H1 (cell line): ENCODE measurements around the gene FKBP5. TPM values are rescaled to one million over a fixed set of nuclear protein-coding genes. Genes with fewer than 3 reads are reported as not detected.

Experiments used
- CTCF ChIA-PET: fragments of 300-600 bp; sonication (Branson Sonifier 250); formaldehyde crosslinking; loops from one replicate; lab custom pipeline; 2021; ENCODE audit not compliant: partially characterized antibody; lab: Charles Lee
- POLR2A ChIA-PET: fragments of 300-600 bp; sonication (Branson Sonifier 250); formaldehyde crosslinking; loops from one replicate; lab custom pipeline; 2021; ENCODE audit warnings: inconsistent platforms; ENCODE audit not compliant: partially characterized antibody; lab: Charles Lee
- DNase-seq, 2 experiments: peaks; one replicate each; pipeline versions ENCODE4 v3.0.0 to v3.0.0-alpha.2; 2010 to 2022; ENCODE audit warnings: low spot score in 2 of 2, low read depth in 1 of 2, mixed read lengths in 1 of 2
- FAIRE-seq: peaks from 2 replicates; lab custom pipeline; 2011; peaks lifted over from hg19 to GRCh38; lab: Jason Lieb, UNC
- H2AFZ ChIP-seq: 2 replicates; pipeline ENCODE4 v1.8.1; 2012; ENCODE audit warnings: low read length, inconsistent platforms
- H2AK5ac ChIP-seq: 2 replicates; pipeline ENCODE4 v1.6.1; 2013; ENCODE audit warnings: low read depth, low read length
- H2BK120ac ChIP-seq: replicated peaks from 2 replicates; pipeline ENCODE3; 2013; ENCODE audit warnings: low read depth, low read length, inconsistent platforms
- H2BK12ac ChIP-seq: 2 replicates; pipeline ENCODE4 v1.6.1; 2013; ENCODE audit warnings: low read depth, low read length
- H2BK15ac ChIP-seq: 2 replicates; pipeline ENCODE4 v1.6.1; 2013; ENCODE audit warnings: low read length
- H2BK20ac ChIP-seq: 2 replicates; pipeline ENCODE4 v1.6.1; 2013; ENCODE audit warnings: low read length
- H2BK5ac ChIP-seq: 2 replicates; pipeline ENCODE4 v1.6.1; 2013; ENCODE audit warnings: low read depth, low read length
- H3K14ac ChIP-seq: 2 replicates; pipeline ENCODE4 v1.6.1; 2013; ENCODE audit warnings: inconsistent platforms; ENCODE audit not compliant: insufficient read length
- H3K18ac ChIP-seq: 2 replicates; pipeline ENCODE4 v1.6.1; 2013; ENCODE audit warnings: low read length; ENCODE audit errors: extremely low read depth
- H3K23ac ChIP-seq: 2 replicates; pipeline ENCODE4 v1.6.1; 2013; ENCODE audit warnings: inconsistent platforms; ENCODE audit not compliant: insufficient read length
- H3K23me2 ChIP-seq: 2 replicates; pipeline ENCODE4 v1.6.1; 2013; ENCODE audit warnings: low read depth, low read length
- H3K27ac ChIP-seq: 2 replicates; pipeline ENCODE4 v1.6.1; 2011; ENCODE audit warnings: low read depth, low read length, inconsistent platforms
- H3K27me3 ChIP-seq, 4 experiments: replicated peaks in 1 of 4; 1 replicate in 1 of 4; 2 replicates in 3 of 4; pipeline versions ENCODE4 v1.6.1 to v1.8.1; 2011 to 2013; ENCODE audit warnings: low read length in 3 of 4, mild to moderate bottlenecking in 3 of 4, inconsistent platforms in 2 of 4, mixed read lengths in 2 of 4, moderate library complexity in 1 of 4; ENCODE audit not compliant: control insufficient read depth in 3 of 4, insufficient read depth in 3 of 4; ENCODE audit errors: extremely low read depth in 1 of 4
- H3K36me3 ChIP-seq, 4 experiments: 2 replicates each; pipeline versions ENCODE4 v1.6.1 to v1.8.1; 2011 to 2013; ENCODE audit warnings: mild to moderate bottlenecking in 4 of 4, low read length in 3 of 4, moderate library complexity in 2 of 4, control low read depth in 1 of 4, inconsistent platforms in 1 of 4; ENCODE audit not compliant: insufficient read depth in 4 of 4, control insufficient read depth in 2 of 4
- H3K4ac ChIP-seq: replicated peaks from 2 replicates; pipeline ENCODE3; 2013; ENCODE audit warnings: low read length, low read depth, mixed read lengths, inconsistent platforms; ENCODE audit not compliant: insufficient read length
- H3K4me1 ChIP-seq, 4 experiments: replicated peaks in 1 of 4; 1 replicate in 1 of 4; 2 replicates in 3 of 4; pipeline versions ENCODE4 v1.6.1 to v1.8.1; 2011 to 2013; ENCODE audit warnings: low read length in 3 of 4, inconsistent platforms in 2 of 4, mixed read lengths in 1 of 4; ENCODE audit not compliant: insufficient read depth in 4 of 4, control insufficient read depth in 3 of 4
- H3K4me2 ChIP-seq, 2 experiments: 2 replicates each; pipeline versions ENCODE4 v1.6.1 to v1.8.1; 2011 to 2013; ENCODE audit warnings: low read depth in 2 of 2, low read length in 2 of 2, control low read depth in 1 of 2, inconsistent platforms in 1 of 2, mild to moderate bottlenecking in 1 of 2; ENCODE audit not compliant: insufficient read depth in 1 of 2
- H3K4me3 ChIP-seq, 4 experiments: fragments of 200-600, 300-600 bp in 1 of 4; sonication (generic), shearing (Covaris generic), sonication (Bioruptor Twin) in 1 of 4; 2 replicates each; pipeline versions ENCODE4 v1.5.1 to v1.8.1; 2011 to 2016; ENCODE audit warnings: low read length in 4 of 4, low read depth in 3 of 4, control low read depth in 2 of 4, inconsistent platforms in 2 of 4, mild to moderate bottlenecking in 2 of 4, mixed read lengths in 1 of 4, moderate library complexity in 1 of 4; ENCODE audit not compliant: insufficient read depth in 2 of 4; ENCODE audit errors: extremely low read depth in 1 of 4
- H3K56ac ChIP-seq: replicated peaks from 2 replicates; pipeline ENCODE3; 2013; ENCODE audit warnings: low read depth, mild to moderate bottlenecking, mixed read lengths, low read length, inconsistent platforms; ENCODE audit not compliant: insufficient read length
- H3K79me1 ChIP-seq: 2 replicates; pipeline ENCODE4 v1.6.1; 2013; ENCODE audit warnings: low read depth, low read length, control low read depth
- H3K79me2 ChIP-seq, 2 experiments: 2 replicates each; pipeline versions ENCODE4 v1.6.1 to v1.8.1; 2012 to 2013; ENCODE audit warnings: low read length in 2 of 2, mild to moderate bottlenecking in 2 of 2, inconsistent platforms in 1 of 2; ENCODE audit not compliant: insufficient read depth in 2 of 2, control insufficient read depth in 1 of 2
- H3K9ac ChIP-seq, 4 experiments: replicated peaks in 1 of 4; 1 replicate in 1 of 4; 2 replicates in 3 of 4; pipeline versions ENCODE4 v1.6.1 to v1.8.1; 2011 to 2013; ENCODE audit warnings: low read depth in 3 of 4, low read length in 3 of 4, control low read depth in 2 of 4, mild to moderate bottlenecking in 2 of 4, moderate library complexity in 2 of 4, inconsistent platforms in 1 of 4; ENCODE audit errors: extremely low read depth in 1 of 4
- H3K9me3 ChIP-seq, 2 experiments: 2 replicates each; pipeline versions ENCODE4 v1.6.1 to v1.8.1; 2012 to 2013; ENCODE audit warnings: mild to moderate bottlenecking in 2 of 2, moderate library complexity in 2 of 2, control low read depth in 1 of 2, inconsistent platforms in 1 of 2, low read depth in 1 of 2, low read length in 1 of 2, mixed read lengths in 1 of 2; ENCODE audit not compliant: insufficient read depth in 2 of 2
- H4K20me1 ChIP-seq, 2 experiments: replicated peaks in 1 of 2; 2 replicates each; pipeline versions ENCODE3 to v1.8.1; 2011 to 2013; ENCODE audit warnings: inconsistent platforms in 2 of 2, low read length in 2 of 2, mild to moderate bottlenecking in 1 of 2; ENCODE audit not compliant: insufficient read depth in 2 of 2, control insufficient read depth in 1 of 2
- H4K5ac ChIP-seq: 2 replicates; pipeline ENCODE4 v1.6.1; 2013; ENCODE audit warnings: low read length, low read depth, mixed read lengths, inconsistent platforms; ENCODE audit not compliant: insufficient read length
- H4K8ac ChIP-seq: 2 replicates; pipeline ENCODE4 v1.8.0; 2013; ENCODE audit warnings: mild to moderate bottlenecking, moderate library complexity, low read length, inconsistent platforms; ENCODE audit not compliant: insufficient read depth; ENCODE audit errors: extremely low read depth
- H4K91ac ChIP-seq: replicated peaks from 2 replicates; pipeline ENCODE3; 2013; ENCODE audit warnings: low read length, mixed read lengths, inconsistent platforms; ENCODE audit not compliant: insufficient read length
- ASH2L ChIP-seq: fragments of 200-600, 300-600 bp; sonication (generic); IDR thresholded peaks from one replicate; pipeline ENCODE4 v1.7.1; 2017; ENCODE audit warnings: low read length
- EGR1 ChIP-seq: IDR thresholded peaks from 2 replicates; pipeline ENCODE4 v1.6.1; 2011; ENCODE audit warnings: low read depth, low read length, borderline replicate concordance
- EP300 ChIP-seq, 2 experiments: IDR thresholded peaks; 1 replicate in 1 of 2; 2 replicates in 1 of 2; pipeline ENCODE4 v1.6.1; 2011 to 2012; ENCODE audit warnings: low read depth in 2 of 2, low read length in 2 of 2, mild to moderate bottlenecking in 2 of 2, borderline replicate concordance in 1 of 2, inconsistent platforms in 1 of 2, moderate library complexity in 1 of 2
- FOSL1 ChIP-seq: IDR thresholded peaks from 2 replicates; pipeline ENCODE4 v1.6.1; 2011; ENCODE audit warnings: mild to moderate bottlenecking, low read depth, low read length, moderate library complexity; ENCODE audit not compliant: insufficient read depth
- HDAC2 ChIP-seq, 2 experiments: fragments of 300-600 bp in 1 of 2; sonication (generic) in 1 of 2; IDR thresholded peaks; 2 replicates each; pipeline ENCODE4 v1.6.1; 2011 to 2012; ENCODE audit warnings: low read depth in 2 of 2, low read length in 2 of 2, mild to moderate bottlenecking in 2 of 2, moderate library complexity in 2 of 2, borderline replicate concordance in 1 of 2, inconsistent platforms in 1 of 2
- JUN ChIP-seq: IDR thresholded peaks from 2 replicates; pipeline ENCODE4 v1.6.1; 2011; ENCODE audit warnings: low read depth, mild to moderate bottlenecking, improper control_type of control experiment, low read length
- NRF1 ChIP-seq: IDR thresholded peaks from 2 replicates; pipeline ENCODE4 v1.6.1; 2011; ENCODE audit warnings: mild to moderate bottlenecking, low read depth, low read length, improper control_type of control experiment
- POLR2A ChIP-seq, 2 experiments: IDR thresholded peaks; 1 replicate in 1 of 2; 2 replicates in 1 of 2; pipeline ENCODE4 v1.6.1; 2011; ENCODE audit warnings: low read depth in 2 of 2, low read length in 2 of 2, mild to moderate bottlenecking in 2 of 2; ENCODE audit errors: control extremely low read depth in 1 of 2
- SP4 ChIP-seq: IDR thresholded peaks from 2 replicates; pipeline ENCODE4 v1.6.1; 2012; ENCODE audit warnings: low read length, inconsistent platforms
- SUZ12 ChIP-seq: fragments of 200-600 bp; sonication (generic); IDR thresholded peaks from 2 replicates; pipeline ENCODE4 v1.6.1; 2012; ENCODE audit warnings: mild to moderate bottlenecking, inconsistent platforms, low read length, moderate library complexity, mixed read lengths
- TEAD4 ChIP-seq: IDR thresholded peaks from 2 replicates; pipeline ENCODE4 v1.6.1; 2012; ENCODE audit warnings: low read depth, low read length, inconsistent platforms, mixed read lengths
- WGBS, 2 experiments: shearing (Covaris generic) in 1 of 2; methylation state at CpG; one replicate each; pipeline versions ENCODE4 v1.1.6 to v1.1.7; 2013 to 2015; ENCODE audit warnings: low lambda C conversion rate in 2 of 2, mixed read lengths in 2 of 2, inconsistent platforms in 1 of 2, low coverage in 1 of 2, missing lambda C conversion rate in 1 of 2; ENCODE audit not compliant: insufficient replicate concordance in 2 of 2, insufficient coverage in 1 of 2, insufficient read length in 1 of 2; ENCODE audit errors: extremely low coverage in 1 of 2, missing lambda C conversion rate in 1 of 2; 5-methylcytosine and 5-hydroxymethylcytosine counted together
- polyA plus RNA-seq, 7 experiments: library from polyadenylated mRNA; depleted of rRNA in 3 of 7; stranded (reverse) in 5 of 7; unstranded in 2 of 7; fragments of >200 nt in 5 of 7; fragments of 200-250 nt in 2 of 7; gene quantifications; 1 replicate in 5 of 7; 2 replicates in 1 of 7; 4 replicates in 1 of 7; pipeline versions ENCODE4 v1.2.1 to v1.2.3, GENCODE V29; 2011 to 2013; ENCODE audit warnings: missing spikeins in 2 of 7, mixed read lengths in 2 of 7
- total RNA-seq: library from RNA; stranded (reverse); fragmentation: NEBNext Ultra II Directional; extraction: Animal tissue kit (Norgen Biotek cat#: 25700); gene quantifications from 2 replicates; pipeline ENCODE4 v1.2.1, GENCODE V29; 2021

FKBP5 gene
- total and polyA plus RNA-seq, 2 of the 8 experiments (the other 6 are each of a cell fraction or from before 2014, with no cell fraction given), result 14.3 to 40.4 TPM

- H3K9ac ChIP-seq, result peak overlapping the region; percentile 62 to 91 (median 76); a peak in 6 of 7 replicates
- no peak overlapping the region for H2BK5ac ChIP-seq
- H2AFZ ChIP-seq, result no peak overlapping the region
- no peak overlapping the region for H4K5ac ChIP-seq
- no peak overlapping the region; the same call in 1 of the 2 replicates for H2AK5ac ChIP-seq
- CTCF ChIA-PET, result interaction anchor here (0.6 to 2.1 kb wide), 6 partner anchors 24 to 119 kb away, joined by 4 to 6 read pairs (median 4); no protein-coding TSS in a partner anchor
- no peaks in the 10 kb centered on the region for H3K9me3 ChIP-seq
- peak in 1 of 2 experiments; percentile 78 for DNase-seq
- H3K4me2 ChIP-seq, result peak overlapping the region; percentile 90 to 95
- no peak overlapping the region for H3K23ac ChIP-seq
- H3K14ac ChIP-seq, result no peak overlapping the region
- H2BK15ac ChIP-seq, result no peak overlapping the region
- POLR2A ChIA-PET, result interaction anchor here (1.3 to 2.1 kb wide), 5 partner anchors 40 to 48 kb away, joined by 3 to 9 read pairs (median 5); no protein-coding TSS in a partner anchor
- no peak overlapping the region for H2BK20ac ChIP-seq
- no peak overlapping the region for H3K56ac ChIP-seq
- peaks cover 0 to 4% of the 10 kb centered on the region in 2 experiments for H4K20me1 ChIP-seq
- peak overlapping the region; percentile 43; the same call in 1 of the 2 replicates for H3K27ac ChIP-seq
- no peak overlapping the region for H3K4ac ChIP-seq
- peak overlapping the region; percentile 89 for H4K8ac ChIP-seq
- H3K23me2 ChIP-seq, result peaks cover 11% of the 10 kb centered on the region
- peak overlapping the region; percentile 54 to 85 (median 76) for H3K4me3 ChIP-seq
- no peak for FAIRE-seq
- no peaks in the 10 kb centered on the region for H3K36me3 ChIP-seq
- H2BK12ac ChIP-seq, result no peak overlapping the region
- H2BK120ac ChIP-seq, result no peak overlapping the region
- WGBS, 2 experiments, result 2% methylated on average over 84 of the region's 100 CpGs; no CpG with 5 or more reads in 1 of the 2 experiments
- H3K79me1 ChIP-seq, result no peaks in the 10 kb centered on the region
- H3K4me1 ChIP-seq, result peaks cover 0 to 6% (median 3%) of the 10 kb centered on the region in 4 experiments; a peak in 4 of 7 replicates
- H3K79me2 ChIP-seq, result peaks cover 0 to 38% of the 10 kb centered on the region in 2 experiments; a peak in 2 of 4 replicates
- no peak overlapping the region; the same call in 1 of the 2 replicates for H3K18ac ChIP-seq
- H3K27me3 ChIP-seq, result no peaks in the 10 kb centered on the region
- no peak overlapping the region for H4K91ac ChIP-seq
- TF ChIP-seq JUN, result no peak
- no peak for TF ChIP-seq POLR2A (IDR thresholded peaks at IDR 0.05; ENCODE audit: control extremely low read depth in 1 of 2, low read depth in 2 of 2, low read length in 2 of 2)
- TF ChIP-seq EGR1, result peak; percentile 35; the same call in 1 of the 2 replicates
- TF ChIP-seq HDAC2 (IDR thresholded peaks at IDR 0.05; ENCODE audit: borderline replicate concordance in 1 of 2, low read depth in 2 of 2, low read length in 2 of 2), result no peak; a peak in 2 of 4 replicates
- TF ChIP-seq ASH2L, result peak; percentile 65
- no peak for TF ChIP-seq EP300 (IDR thresholded peaks at IDR 0.05; ENCODE audit: borderline replicate concordance in 1 of 2, low read depth in 2 of 2, low read length in 2 of 2)
- TF ChIP-seq SP4, result no peak
- no peak for TF ChIP-seq NRF1
- no peak for TF ChIP-seq FOSL1
- peak; percentile 46; the same call in 1 of the 2 replicates for TF ChIP-seq SUZ12
- TF ChIP-seq TEAD4, result no peak
These were observed 784 bp downstream of the FKBP5 start for GRCh38 chr6:35687658-35688604.
